Measurements from ENCODE around the gene USP27X.

USP27X gene

GRCh38 chrX:49884290-49884862 is 5.1 kb downstream of the USP27X start:
- DNase-seq (ENCODE audit: low spot score): peak; percentile 31

GRCh38 chrX:49892542-49892941 is 13.3 kb downstream of the USP27X start:
- no peak for DNase-seq (ENCODE audit: low spot score)

GRCh38 chrX:49896951-49897350 is 17.7 kb downstream of the USP27X start:
- DNase-seq (ENCODE audit: low spot score): no peak

GRCh38 chrX:49901048-49901447 is 21.8 kb downstream of the USP27X start:
- DNase-seq (ENCODE audit: low spot score): no peak

- no peak for DNase-seq (ENCODE audit: low spot score)
These were observed 31.1 kb downstream of the USP27X start for GRCh38 chrX:49910344-49910743.

GRCh38 chrX:49912086-49912485 is 32.8 kb downstream of the USP27X start:
- no peak for DNase-seq (ENCODE audit: low spot score)

GRCh38 chrX:49912861-49913260 is 33.6 kb downstream of the USP27X start:
- DNase-seq (ENCODE audit: low spot score): no peak

GRCh38 chrX:49915361-49916222 is 36.3 kb downstream of the USP27X start:
- peak; percentile 45 for DNase-seq (ENCODE audit: low spot score)

- DNase-seq (ENCODE audit: low spot score): no peak
These were observed 40.3 kb downstream of the USP27X start for GRCh38 chrX:49919617-49920016.

- no peak for DNase-seq (ENCODE audit: low spot score)
These were observed 41.8 kb downstream of the USP27X start for GRCh38 chrX:49921109-49921508.

- peak; percentile 98 for DNase-seq (ENCODE audit: low spot score)
These were observed 43.3 kb downstream of the USP27X start, which contains the start of gene CLCN5 for GRCh38 chrX:49922291-49923241. Gene CLCN5, plus strand, starts transcription at chrX:49922596. Its CDS starts 2,703 bp downstream, at chrX:49925299.

- DNase-seq (ENCODE audit: low spot score): no peak
These were observed 45.9 kb downstream of the USP27X start for GRCh38 chrX:49925176-49925575.

- no peak for DNase-seq (ENCODE audit: low spot score)
These were observed 50.8 kb downstream of the USP27X start for GRCh38 chrX:49930039-49930438.
